ENCODE results near the gene CIT.
"Not testable (repeated sequence)": the region's sequence is repeated elsewhere in the genome, so short reads cannot be mapped to it uniquely, and the experiment has no call there.

CIT gene

DNA sequence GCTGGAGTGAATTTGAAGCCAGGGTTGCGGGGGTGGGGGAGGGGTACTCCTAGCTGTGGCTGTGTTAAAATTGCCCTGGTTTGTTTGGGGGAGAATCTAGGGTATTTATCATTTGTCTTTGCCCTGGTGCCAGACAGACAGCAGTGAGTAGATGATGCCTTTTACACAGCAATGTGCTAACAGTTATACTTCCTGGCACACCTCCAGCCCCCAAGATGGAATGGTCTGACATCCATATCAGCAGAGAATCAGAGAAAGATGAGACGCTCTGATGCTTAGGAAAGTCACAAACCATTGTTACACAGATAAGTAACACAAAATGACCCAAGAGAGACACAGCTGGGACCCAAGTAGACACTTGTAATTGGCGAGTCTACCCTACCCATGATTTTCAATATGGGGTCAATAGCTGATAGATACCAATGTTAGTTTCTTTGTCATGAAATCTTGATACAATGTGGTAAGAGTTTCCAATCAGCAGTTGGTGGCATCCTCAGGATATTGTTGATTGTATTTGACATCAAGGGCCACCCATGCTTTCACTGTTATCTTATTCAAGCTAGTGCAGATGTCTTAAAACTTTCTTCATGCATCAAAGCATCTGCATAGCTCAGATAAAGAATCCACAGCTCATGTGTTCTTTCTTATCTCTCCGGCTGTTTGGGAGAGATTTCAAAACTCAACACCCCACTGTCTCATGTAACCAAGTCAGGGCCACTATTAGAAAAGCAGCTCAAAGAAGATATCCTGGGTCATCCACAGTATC, 211.8 kb downstream of the CIT start:
- no peaks in the 10 kb centered on the region for H3K9me3 ChIP-seq (replicated peaks in 1 of 11)
- H4K20me1 ChIP-seq: peaks cover 0 to 8% (median 0%) of the 10 kb centered on the region in 11 experiments; a peak in 3 of 22 replicates
- no peak for TF ChIP-seq Cebpa-rat (IDR thresholded peaks at IDR 0.05)
- H3K9ac ChIP-seq: peak overlapping the region in 1 of 11 experiments; percentile 89; a peak in 2 of 22 replicates
- no peaks in the 10 kb centered on the region for H3K27me3 ChIP-seq
- H3K4me2 ChIP-seq: peak overlapping the region; percentile 81 to 97 (median 90); a peak in 21 of 22 replicates
- no peak overlapping the region for H3K4me3 ChIP-seq
- H3K27ac ChIP-seq: peak overlapping the region in 2 of 11 experiments; percentile 12 to 56; a peak in 3 of 22 replicates
- peaks cover 39 to 47% (median 42%) of the 10 kb centered on the region in 10 experiments for H3K4me1 ChIP-seq
- peaks cover 0 to 10% (median 9%) of the 10 kb centered on the region in 11 experiments; a peak in 11 of 22 replicates for H3K36me3 ChIP-seq

DNA sequence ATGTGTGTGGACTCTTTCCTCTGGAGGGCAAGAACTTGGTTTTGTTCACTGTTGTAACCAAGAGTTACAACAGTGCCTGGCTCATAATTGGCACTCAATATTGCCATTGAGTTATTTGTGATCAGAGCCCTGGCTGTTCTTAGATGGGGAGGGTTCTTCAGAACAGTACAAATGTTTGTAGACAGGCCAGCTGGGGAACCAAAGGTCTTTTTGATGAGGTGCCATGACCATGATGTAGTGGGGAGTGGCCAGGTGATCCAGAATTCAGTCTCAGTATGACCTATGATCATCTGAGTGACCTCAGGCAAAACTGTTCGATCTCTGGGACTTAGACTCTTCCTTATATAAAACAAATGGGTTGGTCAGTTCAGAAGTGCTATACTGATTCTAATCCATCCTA, 212.5 kb downstream of the CIT start:
- H4K20me1 ChIP-seq: peaks cover 0 to 1% (median 0%) of the 10 kb centered on the region in 11 experiments; a peak in 2 of 22 replicates
- H3K4me2 ChIP-seq: peak overlapping the region in 2 of 11 experiments; percentile 84 to 93; a peak in 2 of 22 replicates
- no peak overlapping the region for H3K4me3 ChIP-seq
- no peak overlapping the region for H3K9ac ChIP-seq
- H3K27me3 ChIP-seq: no peaks in the 10 kb centered on the region
- TF ChIP-seq Cebpa-rat (IDR thresholded peaks at IDR 0.05): no peak
- H3K4me1 ChIP-seq: peaks cover 33 to 43% (median 37%) of the 10 kb centered on the region in 10 experiments
- no peaks in the 10 kb centered on the region for H3K9me3 ChIP-seq (replicated peaks in 1 of 11)
- H3K27ac ChIP-seq: 0 out of 22 replicates have a peak overlapping the region, but pooled peaks of 1 of the 11 experiments have one; percentile 56
- peaks cover 0 to 3% (median 2%) of the 10 kb centered on the region in 11 experiments; a peak in 7 of 22 replicates for H3K36me3 ChIP-seq

DNA sequence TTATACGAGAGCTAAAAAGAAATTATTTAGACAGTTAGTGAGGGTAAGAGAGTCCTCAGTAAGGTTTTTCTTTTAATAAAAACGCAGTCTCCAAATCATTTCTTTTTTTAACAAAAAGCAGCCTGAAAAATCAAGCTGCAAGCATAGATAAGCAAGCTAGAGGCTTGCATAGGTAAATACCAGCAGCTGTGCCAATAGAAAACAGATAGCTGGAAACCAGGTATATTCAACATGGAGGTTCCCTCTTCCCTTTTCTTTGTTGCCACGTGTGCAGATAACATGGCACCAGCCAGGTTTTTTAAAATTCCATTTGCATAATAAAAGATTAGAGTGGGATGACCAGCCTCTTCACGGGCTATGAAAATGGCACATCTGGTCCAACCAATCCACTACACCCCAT, 215.2 kb downstream of the CIT start:
- peaks cover 19 to 28% (median 20%) of the 10 kb centered on the region in 10 experiments for H3K4me1 ChIP-seq
- H3K4me2 ChIP-seq: no peak overlapping the region
- no peak overlapping the region for H3K27ac ChIP-seq
- no peak for TF ChIP-seq Cebpa-rat (IDR thresholded peaks at IDR 0.05)
- no peak overlapping the region for H3K4me3 ChIP-seq
- H3K36me3 ChIP-seq: no peaks in the 10 kb centered on the region
- no peaks in the 10 kb centered on the region for H4K20me1 ChIP-seq
- H3K9me3 ChIP-seq (replicated peaks in 1 of 11): no peaks in the 10 kb centered on the region
- H3K9ac ChIP-seq: no peak overlapping the region
- no peaks in the 10 kb centered on the region for H3K27me3 ChIP-seq

DNA sequence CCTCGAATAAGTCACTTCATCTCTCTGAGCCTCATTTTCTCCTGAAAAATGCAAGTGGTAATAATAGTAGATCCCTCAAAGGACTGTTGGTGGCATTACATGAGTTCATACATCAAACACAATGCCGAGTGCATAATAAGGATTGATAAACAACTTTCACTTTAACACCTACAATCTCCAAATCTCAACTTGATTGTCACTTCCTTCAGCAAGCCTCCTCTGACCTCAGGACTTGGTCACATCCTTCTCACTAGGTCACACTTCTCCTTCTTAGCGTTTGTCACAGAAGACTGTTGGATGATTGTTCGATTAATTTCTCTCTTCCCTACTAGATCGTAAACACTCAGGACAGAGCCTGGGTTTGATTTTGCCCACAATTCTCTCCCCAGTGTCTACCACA, 217.0 kb downstream of the CIT start:
- TF ChIP-seq Cebpa-rat (IDR thresholded peaks at IDR 0.05): no peak
- no peak overlapping the region for H3K27ac ChIP-seq
- H4K20me1 ChIP-seq: no peaks in the 10 kb centered on the region
- peaks cover 0 to 8% (median 1%) of the 10 kb centered on the region in 11 experiments; a peak in 2 of 22 replicates for H3K9me3 ChIP-seq (replicated peaks in 1 of 11)
- peaks cover under 1 to 10% (median 2%) of the 10 kb centered on the region in 10 experiments; a peak in 17 of 20 replicates for H3K4me1 ChIP-seq
- peak overlapping the region in 4 of 11 experiments; percentile 9 to 50 (median 26); a peak in 5 of 22 replicates for H3K4me2 ChIP-seq
- H3K27me3 ChIP-seq: no peaks in the 10 kb centered on the region
- no peak overlapping the region for H3K4me3 ChIP-seq
- no peak overlapping the region for H3K9ac ChIP-seq
- H3K36me3 ChIP-seq: no peaks in the 10 kb centered on the region

DNA sequence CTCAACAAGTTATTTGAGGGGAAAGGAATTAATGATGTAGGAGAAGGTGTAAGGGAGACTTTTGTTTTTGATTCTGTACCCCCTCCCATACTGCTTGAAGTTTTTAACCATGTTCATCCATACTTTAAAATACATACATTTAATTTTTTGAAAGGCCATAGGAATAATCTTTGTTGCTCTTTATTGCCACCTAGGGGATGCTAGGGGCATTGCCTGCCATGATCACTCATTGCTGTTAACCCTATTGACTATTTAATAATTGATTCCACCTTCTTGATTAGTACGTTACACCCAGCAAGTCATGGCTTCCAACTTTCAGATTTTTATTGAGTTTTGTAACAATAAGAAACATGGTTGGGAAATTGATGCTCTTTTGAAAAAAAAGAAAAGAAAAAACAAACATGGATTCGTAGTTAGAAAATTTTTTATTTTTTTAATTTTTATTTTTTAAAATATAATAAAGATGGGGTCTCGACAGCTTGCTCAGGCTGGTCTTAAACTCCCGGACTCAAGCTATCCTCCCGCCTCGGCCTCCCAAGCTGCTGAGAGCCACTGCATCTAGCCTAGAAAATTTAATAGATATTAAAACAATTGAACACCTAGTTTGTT, 217.7 kb downstream of the CIT start:
- no peak for TF ChIP-seq Cebpa-rat (IDR thresholded peaks at IDR 0.05)
- Histone ChIP-seq H3K4me3 (no peak overlapping the region), H3K9me3 (replicated peaks in 1 of 11) (peaks cover 0 to 14% (median 8%) of the 10 kb centered on the region in 11 experiments; a peak in 14 of 22 replicates), H3K27me3 (no peaks in the 10 kb centered on the region), H4K20me1 (no peaks in the 10 kb centered on the region), H3K4me1 (peaks cover 0 to 10% (median 0%) of the 10 kb centered on the region in 10 experiments; a peak in 8 of 20 replicates), H3K9ac (no peak overlapping the region), H3K4me2 (peak overlapping the region in 3 of 11 experiments; percentile 9 to 50 (median 15); a peak in 2 of 22 replicates), H3K27ac (no peak overlapping the region), H3K36me3 (no peaks in the 10 kb centered on the region)

DNA sequence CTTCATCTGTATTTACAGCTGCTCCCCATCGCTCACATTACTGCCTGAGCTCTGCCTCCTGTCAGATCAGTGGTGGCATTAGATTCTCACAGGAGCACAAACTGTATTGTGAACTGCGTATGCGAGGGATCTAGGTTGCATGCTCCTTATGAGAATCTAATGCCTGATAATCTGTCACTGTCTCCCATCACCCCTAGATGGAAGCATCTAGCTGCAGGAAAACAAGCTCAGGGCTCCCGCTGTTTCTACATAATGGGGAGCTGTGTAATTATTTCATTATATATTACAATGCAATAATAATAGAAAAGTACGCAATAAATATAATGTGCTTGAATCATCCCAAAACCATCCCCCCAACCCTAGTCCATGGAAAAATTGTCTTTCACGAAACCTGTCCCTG, 219.0 kb downstream of the CIT start:
- H3K36me3 ChIP-seq: not testable (repeated sequence)
- peaks cover 9 to 25% (median 20%) of the 10 kb centered on the region in 11 experiments for H3K9me3 ChIP-seq (replicated peaks in 1 of 11)

DNA sequence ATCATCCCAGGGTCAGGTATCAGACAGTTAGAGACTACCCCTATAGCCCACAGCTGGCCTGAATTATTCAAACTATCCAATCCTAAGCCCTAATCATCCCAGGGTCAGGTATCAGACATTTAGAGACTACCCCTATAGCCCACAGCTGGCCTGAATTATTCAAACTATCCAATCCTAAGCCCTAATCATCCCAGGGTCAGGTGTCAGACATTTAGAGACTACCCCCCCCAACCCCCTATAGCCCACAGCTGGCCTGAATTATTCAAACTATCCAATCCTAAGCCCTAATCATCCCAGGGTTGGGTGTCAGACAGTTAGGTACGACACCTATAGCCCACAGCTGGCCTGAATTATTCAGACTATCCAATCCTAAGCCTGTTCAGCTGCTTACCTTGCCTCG, 220.1 kb downstream of the CIT start:
- not testable (repeated sequence) for H4K20me1 ChIP-seq, H3K4me3 ChIP-seq, H3K27ac ChIP-seq, H3K4me1 ChIP-seq, H3K4me2 ChIP-seq, H3K27me3 ChIP-seq, H3K36me3 ChIP-seq, H3K9ac ChIP-seq
- H3K9me3 ChIP-seq (replicated peaks in 1 of 11): peaks cover 21 to 36% (median 32%) of the 10 kb centered on the region in 11 experiments

More for the DNA sequence above, 219.0 kb downstream of the CIT start:
- H3K4me3 ChIP-seq, H4K20me1 ChIP-seq, H3K27ac ChIP-seq, H3K4me2 ChIP-seq, H3K9ac ChIP-seq, H3K4me1 ChIP-seq, H3K27me3 ChIP-seq: not testable (repeated sequence)

DNA sequence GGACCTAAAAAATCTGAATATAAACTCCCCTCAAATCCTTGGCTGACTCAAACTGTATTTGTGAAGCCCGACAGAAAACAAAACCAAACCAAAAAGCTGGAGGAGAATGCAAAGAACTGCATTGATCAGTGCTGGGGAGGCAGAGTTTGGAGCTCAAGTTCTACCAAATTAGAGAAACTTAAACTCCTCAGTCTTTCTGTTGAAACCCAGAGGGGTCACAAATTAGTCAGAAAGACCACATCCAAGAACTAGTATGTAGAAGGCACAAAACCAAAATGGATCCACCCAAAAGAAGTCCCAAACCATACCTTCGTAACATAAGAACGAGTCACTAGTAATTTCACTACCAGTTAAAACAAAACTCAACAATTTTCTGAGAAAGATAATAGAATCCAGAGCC, 224.5 kb downstream of the CIT start:
- no peak overlapping the region for H3K4me3 ChIP-seq
- H3K4me1 ChIP-seq: no peaks in the 10 kb centered on the region

DNA sequence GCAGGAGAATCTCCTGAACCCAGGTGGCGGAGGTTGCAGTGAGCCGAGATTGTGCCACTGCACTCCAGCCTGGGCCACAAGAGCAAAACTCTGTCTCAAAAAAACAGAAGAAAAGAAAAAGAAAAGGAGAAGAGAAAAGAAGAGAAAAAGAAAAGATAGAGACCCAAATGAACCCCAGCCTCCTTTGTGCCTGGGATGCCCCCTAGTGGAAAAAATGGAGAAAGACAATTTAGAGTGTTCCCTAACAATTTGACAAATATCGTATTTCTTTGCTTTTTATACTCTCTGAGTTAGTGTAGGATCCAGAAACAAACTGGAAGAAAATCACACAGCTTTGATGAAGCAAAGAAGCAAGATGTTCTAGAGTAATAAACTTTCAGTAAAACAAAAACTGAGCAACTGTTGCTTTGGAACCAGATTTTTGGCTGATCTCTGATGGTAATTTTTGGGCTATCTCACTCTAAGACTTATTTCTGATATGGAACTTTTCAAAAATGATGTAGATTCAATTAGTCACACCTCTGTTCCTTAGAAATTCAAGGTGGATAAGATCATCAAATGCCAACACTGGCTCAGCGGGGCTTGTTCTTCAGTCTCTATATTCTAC, 227.8 kb downstream of the CIT start:
- Histone ChIP-seq H3K4me1 (no peaks in the 10 kb centered on the region), H4K20me1 (no peaks in the 10 kb centered on the region), H3K9ac (no peak overlapping the region), H3K27me3 (no peaks in the 10 kb centered on the region), H3K9me3 (replicated peaks in 1 of 11) (peaks cover 24 to 39% (median 31%) of the 10 kb centered on the region in 11 experiments), H3K27ac (no peak overlapping the region), H3K36me3 (no peaks in the 10 kb centered on the region), H3K4me3 (no peak overlapping the region), H3K4me2 (no peak overlapping the region)
- no peak for TF ChIP-seq Cebpa-rat (IDR thresholded peaks at IDR 0.05)

More for the DNA sequence above, 224.5 kb downstream of the CIT start:
- Histone ChIP-seq H3K4me2 (no peak overlapping the region), H3K27ac (no peak overlapping the region), H3K27me3 (no peaks in the 10 kb centered on the region), H3K9ac (no peak overlapping the region), H3K36me3 (no peaks in the 10 kb centered on the region), H3K9me3 (replicated peaks in 1 of 11) (peaks cover 24 to 51% (median 39%) of the 10 kb centered on the region in 11 experiments), H4K20me1 (no peaks in the 10 kb centered on the region)
- no peak for TF ChIP-seq Cebpa-rat (IDR thresholded peaks at IDR 0.05)

Data from BLaER1 treated with 17β-estradiol and CSF1 and Interleukin-3, amounts not matched to agents 10 nM and 100 nM (cell line).